Esophagus muscularis mucosa (tissue), 4 donors: ENCODE data around the gene RPS6KA1.

Source experiments
- EP300 ChIP-seq: sonication (generic); formaldehyde crosslinking; IDR thresholded peaks from one replicate; pipeline ENCODE4 v1.6.1; 2017; ENCODE audit warnings: antibody characterized with exemption
- POLR2A ChIP-seq: fragments of 450-650 bp; IDR thresholded peaks from one replicate; pipeline ENCODE4 v1.6.1; 2017; ENCODE audit warnings: antibody characterized with exemption, moderate library complexity, mild to moderate bottlenecking, low read depth
- POLR2AphosphoS5 ChIP-seq, 2 donors: sonication (generic); formaldehyde crosslinking; IDR thresholded peaks; one replicate each; pipeline ENCODE4 v1.6.1; 2017; ENCODE audit warnings: antibody characterized with exemption in 2 of 2
- TF ChIP-seq, protein P1 (sequence below), 3 experiments: fragments of 200-600 bp in 2 of 3; fragments of 450-650 bp in 1 of 3; sonication (generic) in 2 of 3; IDR thresholded peaks; one replicate each; pipeline ENCODE4 v1.5.1; 2017 to 2019; ENCODE audit warnings: antibody characterized with exemption in 3 of 3, mild to moderate bottlenecking in 2 of 3, moderate library complexity in 1 of 3

DNA sequence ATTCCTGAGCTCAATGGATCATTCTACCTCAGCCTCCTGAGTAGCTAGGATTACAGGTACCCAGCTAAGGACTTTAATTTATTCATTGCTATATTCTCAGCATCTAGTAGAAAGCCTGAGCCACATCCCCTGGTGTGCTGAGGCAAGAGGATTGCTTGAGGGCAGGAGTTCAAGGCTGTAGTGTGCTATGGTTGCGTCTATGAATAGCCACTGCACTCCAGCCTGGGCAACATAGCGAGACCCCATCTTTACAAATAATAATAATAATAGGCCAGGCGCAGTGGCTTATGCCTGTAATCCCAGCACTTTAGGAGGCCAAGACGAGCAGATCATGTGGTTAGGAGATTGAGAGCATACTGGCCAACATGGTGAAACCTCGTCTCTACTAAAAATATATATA, 3.3 kb upstream of the RPS6KA1 start:
- TF ChIP-seq, protein P1, sequence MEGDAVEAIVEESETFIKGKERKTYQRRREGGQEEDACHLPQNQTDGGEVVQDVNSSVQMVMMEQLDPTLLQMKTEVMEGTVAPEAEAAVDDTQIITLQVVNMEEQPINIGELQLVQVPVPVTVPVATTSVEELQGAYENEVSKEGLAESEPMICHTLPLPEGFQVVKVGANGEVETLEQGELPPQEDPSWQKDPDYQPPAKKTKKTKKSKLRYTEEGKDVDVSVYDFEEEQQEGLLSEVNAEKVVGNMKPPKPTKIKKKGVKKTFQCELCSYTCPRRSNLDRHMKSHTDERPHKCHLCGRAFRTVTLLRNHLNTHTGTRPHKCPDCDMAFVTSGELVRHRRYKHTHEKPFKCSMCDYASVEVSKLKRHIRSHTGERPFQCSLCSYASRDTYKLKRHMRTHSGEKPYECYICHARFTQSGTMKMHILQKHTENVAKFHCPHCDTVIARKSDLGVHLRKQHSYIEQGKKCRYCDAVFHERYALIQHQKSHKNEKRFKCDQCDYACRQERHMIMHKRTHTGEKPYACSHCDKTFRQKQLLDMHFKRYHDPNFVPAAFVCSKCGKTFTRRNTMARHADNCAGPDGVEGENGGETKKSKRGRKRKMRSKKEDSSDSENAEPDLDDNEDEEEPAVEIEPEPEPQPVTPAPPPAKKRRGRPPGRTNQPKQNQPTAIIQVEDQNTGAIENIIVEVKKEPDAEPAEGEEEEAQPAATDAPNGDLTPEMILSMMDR (IDR thresholded peaks at IDR 0.05) = no peak
- TF ChIP-seq POLR2AphosphoS5 (IDR thresholded peaks at IDR 0.05) (no peak), POLR2A (no peak), EP300 (no peak)
